HG02623 (cell line): Measurements from ENCODE around the gene SIRPA.

Experiments
- ATAC-seq: cut with Tn5 transposase; IDR thresholded peaks from one replicate; pipeline ENCODE4 v1.9.1; 2021; ENCODE audit warnings: moderate library complexity; ENCODE audit not compliant: unreplicated experiment

SIRPA gene

DNA sequence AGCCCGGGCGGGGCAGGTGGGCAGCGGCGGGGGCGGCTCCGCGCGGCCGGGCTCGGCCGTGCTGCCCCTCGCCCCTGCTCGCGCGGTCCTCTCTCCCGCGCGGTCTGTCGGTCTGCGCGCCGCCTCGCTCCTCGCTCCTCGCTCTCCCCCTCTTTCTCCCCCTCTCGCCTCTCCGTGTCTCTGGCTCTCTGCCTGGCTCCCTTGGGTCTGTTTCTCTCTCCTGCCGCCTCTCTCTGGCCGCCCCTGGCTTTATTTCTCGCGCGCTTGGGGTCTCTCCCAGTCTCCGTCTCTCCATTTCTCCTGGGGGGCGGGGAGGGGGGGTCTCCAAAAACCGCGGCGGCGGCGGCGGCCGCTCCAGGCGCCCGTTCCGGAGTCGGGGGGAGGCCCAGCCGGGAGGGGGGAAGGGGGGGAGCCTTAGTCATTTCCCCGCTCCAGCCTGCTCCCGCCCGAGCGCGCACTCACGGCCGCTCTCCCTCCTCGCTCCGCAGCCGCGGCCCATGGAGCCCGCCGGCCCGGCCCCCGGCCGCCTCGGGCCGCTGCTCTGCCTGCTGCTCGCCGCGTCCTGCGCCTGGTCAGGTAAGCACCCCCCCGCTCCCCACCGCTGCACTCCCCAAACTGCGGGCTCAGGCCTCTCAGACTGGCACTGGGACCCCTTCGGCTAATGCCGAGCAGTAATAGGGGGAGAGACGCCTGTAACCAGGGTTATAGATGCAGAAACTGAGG, at the start of gene SIRPA:
Gene SIRPA (plus strand): TSS at position 457 of the 723 bp plus-strand sequence. CDS start 41 bp downstream, at position 498.
- no peak for ATAC-seq

DNA sequence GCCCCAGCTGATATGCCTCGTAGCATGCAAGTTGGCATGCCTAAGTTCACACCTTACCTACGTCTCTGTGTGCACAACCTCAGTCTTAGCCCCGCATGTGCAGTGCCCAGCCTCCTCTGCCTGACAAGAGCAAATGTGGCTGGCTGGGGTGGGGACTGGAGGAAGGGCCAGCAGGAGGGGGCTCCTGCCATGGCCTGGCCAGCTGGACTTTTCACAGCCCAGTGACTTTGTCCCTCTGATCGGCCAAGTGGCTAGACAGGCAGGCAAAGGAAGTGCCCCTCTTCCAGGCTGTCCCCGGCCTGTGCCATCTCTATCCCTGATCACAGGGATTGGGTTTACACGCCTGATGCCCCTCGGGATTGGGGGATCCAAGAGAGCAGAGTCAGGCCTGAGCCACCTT, 49.5 kb upstream of the SIRPA start:
- ATAC-seq: no peak

DNA sequence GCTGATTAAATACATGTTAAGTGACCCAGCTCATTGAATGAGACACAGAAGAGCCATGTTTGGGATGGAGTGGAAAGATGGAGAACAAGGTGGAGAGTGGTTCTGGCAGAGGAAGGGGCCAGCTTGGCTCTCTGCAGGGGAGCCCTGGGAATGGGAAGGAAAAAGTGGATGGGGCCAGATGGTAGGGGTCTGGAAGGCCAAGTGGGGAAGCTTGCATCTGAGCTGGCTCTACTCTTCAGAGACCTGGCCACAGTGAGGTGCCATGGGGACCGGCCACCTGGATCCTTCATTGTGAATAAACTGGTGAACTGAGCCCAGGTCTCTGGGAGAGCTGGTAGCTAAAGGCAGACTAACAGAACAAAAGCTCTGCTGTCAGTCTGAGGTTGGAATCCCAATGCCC, 48.9 kb upstream of the SIRPA start:
- ATAC-seq: no peak

DNA sequence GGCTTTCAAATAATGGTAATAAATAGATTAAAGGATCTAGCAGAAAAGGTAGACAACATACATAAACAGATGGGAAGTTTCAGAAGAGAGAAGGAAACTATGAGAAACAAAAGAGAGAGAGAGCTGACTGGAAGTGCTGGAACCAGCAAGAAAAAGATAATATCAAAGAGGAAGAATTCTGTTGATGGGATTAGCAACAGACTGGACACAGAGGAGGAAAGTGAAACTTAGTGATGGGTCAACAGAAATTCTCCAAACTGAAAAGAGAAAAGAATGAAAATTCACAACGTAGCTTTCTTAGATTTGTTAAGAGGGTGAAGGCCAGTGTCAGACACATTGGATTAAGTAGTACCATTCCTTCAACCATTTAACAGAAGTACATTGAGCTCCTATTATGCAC, 48.3 kb upstream of the SIRPA start:
- no peak for ATAC-seq

DNA sequence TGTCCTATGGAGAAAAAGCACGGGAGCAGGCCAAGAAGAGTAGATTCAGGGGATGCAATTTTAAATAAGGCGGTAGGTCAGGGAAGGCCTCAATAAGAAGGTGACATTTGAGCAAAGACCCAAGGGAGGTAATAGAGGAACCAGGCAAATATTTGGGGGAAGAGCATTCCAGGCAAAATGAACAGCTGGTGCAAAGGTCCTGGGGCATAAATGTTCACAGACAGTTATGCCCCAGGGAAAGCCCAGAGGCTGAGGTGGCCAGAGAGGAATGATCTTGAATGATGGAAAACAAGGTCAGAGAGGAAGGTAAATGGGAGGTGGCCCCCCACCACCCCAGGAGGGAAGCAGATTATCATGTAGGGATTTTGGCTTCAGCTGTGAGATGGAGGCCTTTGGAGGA, 47.4 kb upstream of the SIRPA start:
- ATAC-seq: no peak

DNA sequence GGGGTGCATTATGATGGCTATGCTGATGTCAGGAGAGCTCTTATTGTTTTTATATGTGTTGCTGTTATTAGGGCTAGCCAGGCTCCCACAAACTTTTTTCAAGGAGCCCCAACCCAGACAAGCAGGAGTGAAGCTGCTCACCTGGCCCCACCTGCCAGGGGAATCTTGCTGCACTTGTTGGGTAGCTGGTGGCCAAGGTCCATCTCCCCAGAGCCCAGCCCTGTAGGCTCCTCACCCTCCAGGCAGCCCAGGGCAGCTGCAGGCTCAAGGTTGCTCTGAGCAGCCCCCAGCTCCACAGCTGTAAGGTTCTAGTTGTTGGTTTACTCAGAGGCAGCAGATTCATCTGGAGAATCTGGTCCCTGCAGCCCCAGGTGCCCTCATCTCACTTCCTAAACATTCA, 46.8 kb upstream of the SIRPA start:
- no peak for ATAC-seq

DNA sequence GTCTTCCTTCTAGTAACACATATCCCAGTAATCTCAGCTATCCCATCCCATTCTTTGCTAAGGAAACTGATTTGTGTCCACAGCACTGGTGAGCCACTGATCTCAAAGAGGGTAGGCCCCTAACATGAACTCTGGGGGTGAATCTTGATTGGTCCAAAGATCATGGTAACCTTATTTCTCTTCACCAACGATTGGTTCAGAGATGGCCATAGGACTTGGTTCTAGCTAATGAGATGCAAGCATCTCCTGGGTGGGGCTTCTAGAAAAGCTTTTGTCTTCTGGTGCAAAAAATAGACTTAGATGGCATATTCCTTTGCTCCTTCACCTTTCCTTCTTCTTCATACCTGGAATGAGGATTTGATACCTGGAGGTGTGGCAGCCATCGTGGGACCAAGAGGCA, 43.8 kb upstream of the SIRPA start:
- no peak for ATAC-seq

DNA sequence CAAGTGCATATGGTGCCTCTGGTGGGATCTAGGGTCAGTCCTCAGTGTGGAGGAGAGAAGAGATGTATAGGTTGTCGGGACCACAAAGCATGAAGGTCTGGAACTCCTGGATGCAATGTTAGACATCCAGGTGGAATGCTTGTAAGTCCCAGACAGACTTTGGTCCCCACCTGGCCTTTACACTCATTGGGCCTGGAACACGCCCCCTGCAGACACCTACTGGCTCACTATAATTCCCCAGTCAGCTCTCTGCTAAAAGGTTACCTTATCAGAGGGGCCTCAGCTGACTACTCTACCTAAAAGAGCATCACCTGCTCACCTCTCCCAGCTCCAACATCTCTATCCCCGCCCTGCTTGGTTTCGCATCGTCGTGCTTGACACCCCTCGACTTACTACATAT, 41.7 kb upstream of the SIRPA start:
- ATAC-seq: no peak

DNA sequence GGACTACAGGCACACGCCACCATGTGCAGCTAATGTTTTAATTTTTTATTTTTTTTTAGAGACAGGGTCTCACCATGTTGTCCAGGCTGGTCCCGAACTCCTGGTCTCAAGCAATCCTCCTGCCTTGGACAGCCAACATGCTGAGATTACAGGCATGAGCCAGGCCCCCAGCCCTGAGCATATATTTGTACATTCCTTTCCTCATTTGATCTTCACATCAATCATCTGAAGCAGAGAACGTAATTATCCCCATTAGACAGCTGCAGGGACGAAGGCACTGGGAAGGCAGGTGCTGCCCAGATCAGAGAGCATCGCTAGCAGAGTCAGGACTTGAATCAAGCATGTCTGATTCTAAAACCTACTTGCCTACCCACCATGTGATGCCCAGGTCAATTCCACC, 41.0 kb upstream of the SIRPA start:
- ATAC-seq: no peak

DNA sequence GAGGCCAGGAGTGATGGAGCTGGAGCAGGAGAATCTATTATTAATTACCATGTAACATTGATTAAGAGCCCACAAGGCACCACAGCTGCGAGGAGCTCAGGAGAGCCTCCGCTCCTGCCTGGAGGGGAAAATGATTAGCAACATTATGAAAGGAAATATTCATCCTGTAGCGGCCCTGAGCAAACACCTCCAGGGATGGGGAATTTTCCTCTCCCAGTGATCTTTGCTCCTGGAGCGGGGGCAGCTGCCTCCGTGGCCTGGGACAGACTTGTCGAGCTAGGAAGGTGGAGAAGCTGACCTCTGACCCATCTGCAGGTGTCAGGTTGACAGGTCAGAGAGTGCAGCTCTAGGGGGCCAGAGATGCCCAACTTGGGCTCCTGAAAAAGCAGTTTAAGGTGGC, 40.1 kb upstream of the SIRPA start:
- no peak for ATAC-seq

DNA sequence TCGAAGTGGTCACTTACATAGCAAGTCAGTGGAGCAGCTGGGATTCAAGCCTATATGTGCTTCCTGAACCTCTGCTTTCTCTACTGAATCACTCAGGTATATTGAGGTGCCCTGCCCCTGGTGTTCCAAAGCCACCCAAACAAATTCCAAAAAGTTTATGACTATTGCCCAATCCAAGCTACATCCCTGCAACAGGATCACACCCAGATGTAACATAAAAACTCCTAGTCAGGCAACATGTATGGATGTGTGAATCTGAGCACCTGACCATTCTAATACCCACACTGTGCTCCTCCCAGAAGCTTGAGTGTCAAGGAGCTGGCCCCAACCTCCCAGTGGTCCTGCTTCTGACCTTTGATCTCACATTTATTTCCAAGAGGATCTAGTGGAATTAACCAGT, 39.5 kb upstream of the SIRPA start:
- ATAC-seq: no peak

DNA sequence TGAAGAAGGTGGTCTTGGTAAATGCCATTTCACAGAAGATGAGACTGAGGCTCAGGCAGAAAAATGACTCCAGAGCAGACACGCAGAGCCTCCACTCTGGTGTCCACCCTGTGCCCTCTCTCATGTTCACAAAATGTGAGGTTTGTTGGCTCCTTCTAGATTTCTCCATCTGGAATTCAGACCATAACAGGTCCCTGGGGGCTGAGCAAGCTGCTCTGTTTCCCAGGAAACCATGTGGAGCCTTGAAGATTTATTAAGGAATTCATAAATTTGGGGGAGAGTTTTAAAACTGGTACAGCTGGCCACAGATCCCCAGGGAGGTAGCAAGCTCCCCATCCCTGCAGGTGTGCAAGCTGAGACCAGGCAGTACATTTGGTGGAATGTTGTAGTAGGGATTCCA, 38.8 kb upstream of the SIRPA start:
- ATAC-seq: no peak

DNA sequence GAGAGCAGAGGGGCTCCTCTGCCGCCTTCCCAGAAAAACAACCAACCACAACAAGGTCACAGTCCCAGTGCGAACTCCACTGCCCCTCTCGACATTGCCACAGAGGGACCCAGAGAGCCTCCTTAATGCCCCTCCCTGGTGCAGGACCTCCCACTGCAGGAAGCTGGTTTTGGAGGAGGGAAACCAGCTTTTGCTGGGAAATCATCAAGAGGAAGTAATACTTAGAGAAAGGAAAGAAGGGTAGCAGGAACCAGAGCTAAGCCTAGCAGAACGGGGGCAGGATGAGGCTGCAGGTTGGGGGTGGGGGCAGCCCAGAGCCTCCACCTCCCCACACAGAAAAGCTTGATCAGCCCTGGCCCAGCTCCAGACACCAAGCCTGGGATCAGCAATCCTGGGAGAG, 37.7 kb upstream of the SIRPA start:
- no peak for ATAC-seq

DNA sequence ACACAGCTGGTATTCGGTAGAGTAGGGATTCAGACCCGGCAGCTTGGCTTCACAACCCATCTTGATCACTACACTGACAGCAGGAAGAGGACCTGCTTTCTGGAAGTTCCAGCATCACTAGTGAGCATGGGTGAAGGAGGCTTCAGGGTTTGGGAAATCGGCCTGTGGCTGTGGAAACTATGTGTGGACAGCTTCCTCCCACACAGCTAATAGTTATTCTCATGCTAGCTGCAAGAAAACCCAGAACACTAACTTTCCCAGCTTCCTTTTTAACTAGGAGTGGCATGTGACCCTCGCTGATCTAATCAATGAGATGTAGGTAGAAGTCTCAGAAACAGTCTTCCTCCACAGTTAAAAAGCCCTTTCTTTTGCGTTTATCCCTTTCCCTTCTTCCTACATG, 36.3 kb upstream of the SIRPA start:
- no peak for ATAC-seq

DNA sequence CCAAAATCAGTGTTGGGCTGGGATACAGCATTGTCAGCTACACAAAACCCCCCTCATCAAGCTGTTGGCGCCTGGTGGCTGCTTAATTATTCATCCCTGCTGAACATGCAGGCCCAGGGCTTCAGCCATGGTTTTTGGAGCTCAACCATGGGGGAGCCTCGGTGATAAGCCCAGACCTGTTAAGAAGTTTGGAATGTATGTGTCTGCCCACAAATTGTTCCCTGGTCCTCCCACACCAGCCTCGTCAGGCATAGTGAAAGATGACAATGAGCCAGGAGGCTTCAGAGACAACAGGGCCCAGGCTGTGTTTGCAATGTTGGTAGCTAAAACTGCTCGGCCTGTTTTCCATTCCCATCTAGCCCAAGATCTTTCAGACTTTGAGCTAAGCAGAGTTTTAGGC, 34.8 kb upstream of the SIRPA start:
- no peak for ATAC-seq

DNA sequence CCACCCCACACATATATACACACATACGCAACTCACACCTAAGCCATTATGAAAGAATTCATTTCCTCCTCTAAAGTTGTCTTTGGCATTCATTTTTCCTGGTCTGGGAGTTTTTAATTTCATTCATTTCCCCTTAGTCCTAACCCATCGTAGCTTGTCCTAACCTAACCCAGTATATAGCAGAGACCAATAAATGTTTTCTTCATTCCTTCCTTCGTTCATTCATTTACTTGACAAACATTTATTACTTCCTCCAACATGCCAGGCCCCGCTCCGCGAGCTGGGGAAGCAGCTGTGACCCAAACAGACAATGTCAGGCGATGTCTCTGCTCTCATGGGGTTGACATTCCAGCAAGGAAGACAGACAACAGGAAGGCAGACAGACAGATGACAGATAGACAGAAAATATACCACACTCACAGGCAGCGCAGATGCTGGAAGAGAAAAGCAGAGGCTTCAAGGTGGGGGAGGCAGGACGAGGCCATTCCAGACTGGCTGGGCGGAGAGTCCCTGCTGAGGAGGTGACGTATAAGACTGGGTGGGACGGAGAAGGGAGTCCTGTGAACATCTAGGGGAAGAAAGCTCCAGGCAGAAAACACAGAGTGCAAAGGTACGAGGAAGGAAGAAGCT, 33.7 kb upstream of the SIRPA start:
- no peak for ATAC-seq

DNA sequence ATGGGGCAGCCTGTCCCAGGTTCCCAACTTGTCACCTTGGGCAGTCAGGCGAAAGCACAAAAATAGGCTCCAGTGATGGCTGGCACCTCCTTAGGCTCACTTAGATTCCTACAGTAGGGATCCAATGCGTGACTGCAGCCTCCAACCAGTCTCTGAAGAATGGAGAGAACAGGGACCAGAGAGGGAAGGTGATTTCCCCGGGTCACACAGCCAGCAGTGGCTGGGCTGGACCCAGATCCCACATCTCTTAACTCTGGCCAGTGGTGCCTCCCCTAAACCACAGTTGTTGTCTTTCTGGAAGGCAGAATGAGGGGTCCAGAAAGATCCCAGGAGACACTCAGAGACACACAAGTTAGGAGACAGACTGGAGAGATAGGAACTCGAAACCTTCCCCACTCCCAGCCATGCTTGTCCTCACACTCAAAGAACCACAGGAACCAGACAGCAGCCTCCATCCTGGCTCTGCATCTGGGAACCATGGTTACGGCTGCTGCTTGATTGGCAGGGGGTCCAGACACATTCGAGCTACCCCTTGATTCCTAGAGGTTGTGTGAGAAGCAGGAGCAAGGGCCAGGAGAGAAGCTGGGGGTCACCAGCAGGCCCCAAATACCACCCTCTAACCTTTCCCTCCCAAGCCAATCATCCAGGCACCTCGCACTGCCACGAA, 33.1 kb upstream of the SIRPA start:
- no peak for ATAC-seq

DNA sequence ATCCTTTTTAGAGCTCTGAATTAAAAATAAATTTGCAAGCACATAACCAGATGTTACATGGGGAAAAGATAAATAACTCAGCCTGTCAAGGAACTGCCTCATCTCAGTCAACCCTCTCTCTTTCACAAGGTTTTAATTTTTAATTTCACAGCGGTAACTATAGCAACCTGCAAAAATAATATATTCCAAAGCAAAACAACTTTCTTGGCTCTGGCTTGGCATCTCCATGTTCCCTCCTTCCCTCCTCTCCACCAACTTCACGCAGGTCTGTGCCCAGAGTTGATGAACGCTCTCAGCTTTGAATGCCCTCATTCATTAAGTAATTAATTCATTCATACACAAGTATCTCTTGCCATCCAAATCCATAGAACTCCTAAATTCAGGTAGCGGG, 32.5 kb upstream of the SIRPA start:
- ATAC-seq: no peak

DNA sequence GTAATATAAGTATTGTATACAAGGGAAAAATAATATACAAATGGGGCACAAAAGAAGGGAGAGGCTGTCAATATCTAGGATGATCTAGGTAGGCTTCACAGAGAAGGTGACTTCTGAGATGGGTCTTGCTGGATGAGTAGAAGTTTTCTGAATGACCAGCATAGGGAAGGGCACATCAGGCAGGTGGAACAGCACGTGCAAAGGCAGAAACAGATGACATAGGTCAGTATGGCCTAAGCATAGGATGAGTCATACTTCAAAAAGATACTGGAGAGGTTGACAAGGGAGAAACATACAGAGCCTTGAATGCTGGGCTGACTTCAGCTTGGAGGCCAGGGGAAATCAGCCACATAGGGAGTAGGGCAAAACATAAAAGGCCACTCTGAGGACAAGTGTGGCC, 31.9 kb upstream of the SIRPA start:
- no peak for ATAC-seq

DNA sequence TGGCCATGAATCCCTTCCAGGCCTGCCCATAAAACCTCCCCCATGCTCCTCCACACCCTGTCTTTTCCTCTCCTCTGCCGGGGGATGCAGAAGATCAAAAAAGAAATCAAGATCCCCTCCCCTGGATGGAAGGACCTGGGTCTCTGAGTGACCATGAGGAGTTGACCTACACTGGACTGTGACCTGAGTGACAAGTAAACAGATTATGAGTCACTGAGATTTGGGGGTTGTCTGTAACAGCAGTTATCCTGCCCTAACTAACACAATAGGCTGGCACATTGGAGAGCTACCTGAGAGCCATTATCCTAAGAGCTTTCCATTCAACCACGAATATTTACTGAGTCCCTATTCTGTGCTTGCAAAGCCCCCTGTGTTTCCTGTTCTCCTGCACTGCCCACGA, 28.4 kb upstream of the SIRPA start:
- ATAC-seq: no peak

DNA sequence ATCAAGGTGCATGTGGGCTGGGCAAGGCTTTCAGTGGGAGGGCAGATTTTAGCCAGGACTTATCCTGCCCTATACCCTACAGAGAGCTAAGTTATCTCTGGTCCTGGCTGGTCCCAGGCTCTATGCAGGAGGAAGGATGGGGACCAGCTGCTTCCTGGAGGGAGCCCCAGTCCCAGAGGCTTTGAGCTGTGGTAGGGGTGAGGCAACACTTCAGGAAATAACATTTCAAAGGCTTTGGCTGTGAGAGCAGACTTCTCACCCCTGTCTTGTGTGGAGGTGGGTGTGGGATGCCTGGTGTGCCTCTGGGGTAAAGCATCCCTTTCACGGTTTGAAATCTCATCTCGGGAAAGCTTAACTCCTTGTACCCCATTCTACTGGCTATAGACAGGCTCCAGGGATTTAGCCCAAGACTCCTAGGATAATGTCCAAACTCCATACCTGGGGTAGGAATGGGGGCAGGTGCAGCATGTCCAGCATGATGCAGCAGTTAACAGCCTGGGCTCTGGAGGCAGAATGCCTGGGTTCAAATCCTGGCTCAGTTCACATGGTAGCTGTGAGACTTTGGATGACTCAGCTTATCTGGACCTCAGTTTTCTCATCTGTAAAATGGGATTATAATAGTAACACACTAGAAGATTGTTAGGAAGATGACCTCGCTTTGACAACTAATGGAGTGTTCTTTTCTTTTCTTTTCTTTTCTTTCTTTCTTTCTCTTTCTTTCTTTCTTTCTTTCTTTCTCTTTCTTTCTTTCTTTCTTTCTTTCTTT, 27.5 kb upstream of the SIRPA start:
- no peak for ATAC-seq

DNA sequence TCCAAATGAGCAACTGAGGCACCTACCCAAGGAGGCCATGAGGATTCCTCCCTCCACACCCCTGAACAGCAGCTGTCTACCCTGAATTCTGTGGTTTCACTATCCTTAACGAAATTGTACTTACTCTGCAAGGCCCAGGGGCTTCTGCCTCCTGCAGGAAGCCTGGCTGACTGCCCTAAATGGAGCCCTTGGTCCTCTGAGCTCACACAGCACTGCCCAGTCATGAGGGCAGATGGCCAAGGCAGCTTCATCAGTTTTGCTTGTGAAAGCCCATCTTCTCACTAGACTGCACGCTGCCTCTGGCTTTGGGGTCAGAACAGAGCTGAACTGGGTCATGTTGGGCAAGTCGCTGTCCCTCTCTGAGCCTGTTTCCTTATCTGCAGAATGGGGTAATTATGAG, 26.4 kb upstream of the SIRPA start:
- no peak for ATAC-seq
